Neural cell (in vitro differentiated cells): ENCODE results near the gene FFAR2.

ENCODE experiments used
- CTCF ChIP-seq: fragments of 450-650 bp; IDR thresholded peaks from 2 replicates; pipeline ENCODE4 v1.5.1; 2014; ENCODE audit warnings: antibody characterized with exemption, mild to moderate bottlenecking, moderate library complexity; ENCODE audit not compliant: poor library complexity, severe bottlenecking
- EP300 ChIP-seq: fragments of 450-650 bp; conservative IDR thresholded peaks from 2 replicates; pipeline ENCODE4 v1.6.1; 2014; ENCODE audit warnings: antibody characterized with exemption, mild to moderate bottlenecking, moderate library complexity; ENCODE audit not compliant: poor library complexity, severe bottlenecking
- EZH2 ChIP-seq: fragments of 200-600, 300-800 bp; shearing (Covaris generic), sonication (generic); IDR thresholded peaks from 2 replicates; pipeline ENCODE4 v1.6.1; 2014; ENCODE audit warnings: antibody characterized with exemption, low read length, borderline replicate concordance, mild to moderate bottlenecking; ENCODE audit not compliant: insufficient read depth, poor library complexity, severe bottlenecking
- POLR2AphosphoS5 ChIP-seq: IDR thresholded peaks from 2 replicates; pipeline ENCODE4 v1.6.1; 2012

- TF ChIP-seq CTCF (no peak), EP300 (no peak), EZH2 (no peak), POLR2AphosphoS5 (no peak)
Observed at GRCh38 chr19:35458731-35459391, 10.8 kb downstream of the FFAR2 start.
